DOHH2 (cell line): ENCODE data around the gene NALF2.

Experiments
- H3F3A ChIP-seq: fragments of 200-600 bp; sonication (generic), shearing (Covaris generic); 2 replicates; pipeline ENCODE4 v1.6.0; 2016; ENCODE audit warnings: antibody characterized with exemption, mild to moderate bottlenecking; ENCODE audit not compliant: control insufficient read depth, insufficient read depth
- H3K27ac ChIP-seq: fragments of 200-600 bp; sonication (generic); 2 replicates; pipeline ENCODE4 v1.5.1; 2014; ENCODE audit warnings: low read depth, mild to moderate bottlenecking, low read length, moderate library complexity
- H3K27me3 ChIP-seq: fragments of 200-600 bp; sonication (generic); 2 replicates; pipeline ENCODE4 v1.6.1; 2014; ENCODE audit warnings: mild to moderate bottlenecking, low read length, mixed read lengths; ENCODE audit not compliant: control insufficient read depth
- H3K36me3 ChIP-seq: fragments of 200-600 bp; sonication (generic); 2 replicates; pipeline ENCODE4 v1.6.1; 2014; ENCODE audit warnings: mild to moderate bottlenecking, low read length, moderate library complexity, mixed read lengths; ENCODE audit not compliant: control insufficient read depth
- H3K4me1 ChIP-seq: fragments of 200-600 bp; sonication (generic); 2 replicates; pipeline ENCODE4 v1.6.1; 2014; ENCODE audit warnings: mild to moderate bottlenecking, low read length, mixed read lengths; ENCODE audit not compliant: control insufficient read depth
- H3K4me2 ChIP-seq: fragments of 200-600 bp; sonication (generic); 2 replicates; pipeline ENCODE4 v1.6.0; 2014; ENCODE audit warnings: mild to moderate bottlenecking, low read length, moderate library complexity
- H3K4me3 ChIP-seq: fragments of 200-600 bp; sonication (generic); 2 replicates; pipeline ENCODE4 v1.5.1; 2014; ENCODE audit warnings: mild to moderate bottlenecking, low read length, mixed read lengths
- H3K79me2 ChIP-seq: fragments of 200-600 bp; sonication (generic); 2 replicates; pipeline ENCODE4 v1.6.1; 2014; ENCODE audit warnings: mild to moderate bottlenecking, low read length, mixed read lengths; ENCODE audit not compliant: control insufficient read depth
- H3K9me2 ChIP-seq: fragments of 200-600 bp; sonication (generic); replicated peaks from 2 replicates; pipeline ENCODE4 v1.6.1; 2014; ENCODE audit warnings: mild to moderate bottlenecking, low read length, mixed read lengths; ENCODE audit not compliant: control insufficient read depth
- H3K9me3 ChIP-seq: fragments of 200-600 bp; sonication (generic); 2 replicates; pipeline ENCODE4 v1.6.1; 2014; ENCODE audit warnings: antibody characterized with exemption, low read length, mixed read lengths; ENCODE audit not compliant: control insufficient read depth, insufficient read depth
- H4K20me1 ChIP-seq: fragments of 200-600 bp; sonication (generic); 2 replicates; pipeline ENCODE4 v1.6.0; 2014; ENCODE audit warnings: low read depth, mild to moderate bottlenecking, antibody characterized with exemption, low read length, moderate library complexity; ENCODE audit not compliant: control insufficient read depth, insufficient read depth
- CTCF ChIP-seq: fragments of 200-600 bp; sonication (generic); IDR thresholded peaks from one replicate; pipeline ENCODE4 v1.5.1; 2014; ENCODE audit warnings: antibody characterized with exemption, mild to moderate bottlenecking, low read depth, low read length; ENCODE audit not compliant: poor library complexity, severe bottlenecking
- EZH2phosphoT487 ChIP-seq: fragments of 200-600 bp; sonication (generic); IDR thresholded peaks from 2 replicates; pipeline ENCODE4 v1.6.1; 2017; ENCODE audit warnings: borderline replicate concordance, mild to moderate bottlenecking, antibody characterized with exemption, low read length, moderate library complexity, mixed read lengths

NALF2 gene

GRCh38 chrX:69522052-69522451, 17.9 kb downstream of the NALF2 start:
- H3K9me3 ChIP-seq: no peaks in the 10 kb centered on the region
- no peak for TF ChIP-seq CTCF
- TF ChIP-seq EZH2phosphoT487: no peak
- no peaks in the 10 kb centered on the region for H3K9me2 ChIP-seq

GRCh38 chrX:69523314-69523713, 19.2 kb downstream of the NALF2 start:
- Histone ChIP-seq H3K36me3 (no peaks in the 10 kb centered on the region), H3K27me3 (no peaks in the 10 kb centered on the region), H3K4me2 (no peak overlapping the region), H3K9me3 (no peaks in the 10 kb centered on the region), H3K4me1 (no peaks in the 10 kb centered on the region), H3K79me2 (no peaks in the 10 kb centered on the region), H3K9me2 (no peaks in the 10 kb centered on the region), H3K27ac (no peak overlapping the region), H4K20me1 (no peaks in the 10 kb centered on the region), H3K4me3 (no peak overlapping the region), H3F3A (no peaks in the 10 kb centered on the region)
- TF ChIP-seq EZH2phosphoT487: no peak
- TF ChIP-seq CTCF: no peak

More at GRCh38 chrX:69522052-69522451, 17.9 kb downstream of the NALF2 start:
- Histone ChIP-seq H3K27me3 (no peaks in the 10 kb centered on the region), H3K4me1 (no peaks in the 10 kb centered on the region), H3K79me2 (no peaks in the 10 kb centered on the region), H3F3A (no peaks in the 10 kb centered on the region), H3K36me3 (no peaks in the 10 kb centered on the region), H4K20me1 (no peaks in the 10 kb centered on the region), H3K4me2 (no peak overlapping the region), H3K27ac (no peak overlapping the region), H3K4me3 (no peak overlapping the region)

GRCh38 chrX:69524781-69525363, 20.7 kb downstream of the NALF2 start:
- Histone ChIP-seq H3K36me3 (no peaks in the 10 kb centered on the region), H3K27me3 (no peaks in the 10 kb centered on the region), H3K4me2 (no peak overlapping the region), H3K9me3 (no peaks in the 10 kb centered on the region), H3K27ac (no peak overlapping the region), H3K79me2 (no peaks in the 10 kb centered on the region), H3F3A (no peaks in the 10 kb centered on the region), H3K4me3 (no peak overlapping the region), H3K9me2 (no peaks in the 10 kb centered on the region), H3K4me1 (no peaks in the 10 kb centered on the region), H4K20me1 (no peaks in the 10 kb centered on the region)
- TF ChIP-seq EZH2phosphoT487: no peak
- no peak for TF ChIP-seq CTCF

- H3K27ac ChIP-seq: no peak overlapping the region
- no peaks in the 10 kb centered on the region for H3K9me3 ChIP-seq
- H3K4me2 ChIP-seq: no peak overlapping the region
- no peaks in the 10 kb centered on the region for H3K9me2 ChIP-seq
- no peak overlapping the region for H3K4me3 ChIP-seq
- no peaks in the 10 kb centered on the region for H3K4me1 ChIP-seq
- H3K79me2 ChIP-seq: no peaks in the 10 kb centered on the region
- TF ChIP-seq EZH2phosphoT487 (no peak), CTCF (no peak)
- H3F3A ChIP-seq: no peaks in the 10 kb centered on the region
- H3K27me3 ChIP-seq: no peaks in the 10 kb centered on the region
- no peaks in the 10 kb centered on the region for H4K20me1 ChIP-seq
- H3K36me3 ChIP-seq: no peaks in the 10 kb centered on the region
Observed at GRCh38 chrX:69530306-69530705, 26.2 kb downstream of the NALF2 start.
